ENCODE measurements around the gene CCDC200.

DNA sequence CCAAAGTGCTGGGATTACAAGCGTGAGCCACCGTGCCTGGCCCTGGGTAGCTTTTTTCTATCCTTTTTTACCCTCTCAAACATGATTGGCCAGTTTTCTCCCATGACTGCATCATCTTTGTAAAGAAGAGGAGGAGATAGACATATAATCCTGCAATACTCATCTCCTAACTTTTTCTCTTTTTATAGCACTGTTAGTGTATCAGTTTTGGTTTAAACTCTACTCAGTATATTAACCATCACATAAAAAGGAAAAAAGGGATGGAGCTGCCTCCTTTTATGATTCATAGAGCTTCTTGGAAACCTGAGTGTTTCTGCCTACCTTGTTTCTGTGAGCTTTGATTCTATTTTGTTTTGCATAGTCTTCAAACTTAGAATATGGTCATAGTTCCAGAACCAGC lies 28.8 kb downstream of the CCDC200 start:
- TF ChIP-seq, protein P1, sequence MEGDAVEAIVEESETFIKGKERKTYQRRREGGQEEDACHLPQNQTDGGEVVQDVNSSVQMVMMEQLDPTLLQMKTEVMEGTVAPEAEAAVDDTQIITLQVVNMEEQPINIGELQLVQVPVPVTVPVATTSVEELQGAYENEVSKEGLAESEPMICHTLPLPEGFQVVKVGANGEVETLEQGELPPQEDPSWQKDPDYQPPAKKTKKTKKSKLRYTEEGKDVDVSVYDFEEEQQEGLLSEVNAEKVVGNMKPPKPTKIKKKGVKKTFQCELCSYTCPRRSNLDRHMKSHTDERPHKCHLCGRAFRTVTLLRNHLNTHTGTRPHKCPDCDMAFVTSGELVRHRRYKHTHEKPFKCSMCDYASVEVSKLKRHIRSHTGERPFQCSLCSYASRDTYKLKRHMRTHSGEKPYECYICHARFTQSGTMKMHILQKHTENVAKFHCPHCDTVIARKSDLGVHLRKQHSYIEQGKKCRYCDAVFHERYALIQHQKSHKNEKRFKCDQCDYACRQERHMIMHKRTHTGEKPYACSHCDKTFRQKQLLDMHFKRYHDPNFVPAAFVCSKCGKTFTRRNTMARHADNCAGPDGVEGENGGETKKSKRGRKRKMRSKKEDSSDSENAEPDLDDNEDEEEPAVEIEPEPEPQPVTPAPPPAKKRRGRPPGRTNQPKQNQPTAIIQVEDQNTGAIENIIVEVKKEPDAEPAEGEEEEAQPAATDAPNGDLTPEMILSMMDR (IDR thresholded peaks at IDR 0.05; ENCODE audit: low read depth, low read length): no peak
- TF ChIP-seq EZH2phosphoT487 (IDR thresholded peaks at IDR 0.05; ENCODE audit: low read depth): no peak
